Breast epithelium (tissue), 4 donors: Measurements from ENCODE around the gene CFAP97. TPM values are rescaled to one million over a fixed set of nuclear protein-coding genes. Genes with fewer than 3 reads are reported as not detected.

Source experiments
- DNase-seq, 2 donors: peaks; one replicate each; pipeline ENCODE4 v3.0.0-alpha.2; 2019; ENCODE audit warnings: low spot score in 2 of 2
- H3K27ac ChIP-seq, 2 donors: fragments of 200-600 bp; sonication (generic) in 1 of 2; one replicate each; pipeline ENCODE4 v1.5.1; 2016 to 2019; ENCODE audit warnings: mild to moderate bottlenecking in 1 of 2
- H3K27me3 ChIP-seq, 2 donors: fragments of 200-600 bp; sonication (generic) in 1 of 2; one replicate each; pipeline versions ENCODE4 v1.5.1 to v1.6.0; 2017 to 2019; ENCODE audit warnings: control low read depth in 1 of 2, mild to moderate bottlenecking in 1 of 2
- H3K36me3 ChIP-seq: fragments of 200-600 bp; one replicate; pipeline ENCODE4 v1.5.1; 2019
- H3K4me1 ChIP-seq, 2 donors: fragments of 200-600 bp; sonication (generic); one replicate each; pipeline ENCODE4 v1.5.1; 2016 to 2019; ENCODE audit warnings: control low read depth in 1 of 2
- H3K4me3 ChIP-seq, 3 donors: fragments of 200-600 bp; sonication (generic); 1 replicate in 2 of 3; 2 replicates in 1 of 3; pipeline ENCODE4 v1.5.1; 2016 to 2019; ENCODE audit warnings: mild to moderate bottlenecking in 3 of 3, moderate library complexity in 2 of 3
- H3K9me3 ChIP-seq, 2 donors: fragments of 200-600 bp; sonication (generic) in 1 of 2; one replicate each; pipeline ENCODE4 v1.5.1; 2016 to 2019; ENCODE audit warnings: control low read depth in 1 of 2
- CTCF ChIP-seq, 3 donors: fragments of 450-650 bp; IDR thresholded peaks; one replicate each; pipeline ENCODE4 v1.5.1; 2016 to 2017; ENCODE audit warnings: antibody characterized with exemption in 3 of 3, mild to moderate bottlenecking in 3 of 3, moderate library complexity in 3 of 3
- POLR2A ChIP-seq: fragments of 450-650 bp; IDR thresholded peaks from one replicate; pipeline ENCODE4 v1.6.1; 2016; ENCODE audit warnings: antibody characterized with exemption, mild to moderate bottlenecking, moderate library complexity
- POLR2AphosphoS5 ChIP-seq, 3 donors: sonication (generic); formaldehyde crosslinking; IDR thresholded peaks; one replicate each; pipeline ENCODE4 v1.6.1; 2017; ENCODE audit warnings: antibody characterized with exemption in 3 of 3
- intact Hi-C: fragments of 100-400 bp; cut with DNase I; formaldehyde crosslinking; loops from one replicate; pipeline ENCODE4 v1.15.1; 2023; ENCODE audit warnings: low total_unique reads
- total RNA-seq, 3 donors: library from RNA; depleted of rRNA; stranded (reverse); fragments of >200 nt; gene quantifications; one replicate each; pipeline ENCODE4 v1.1.0, GENCODE V29; 2016

CFAP97 gene
- total RNA-seq, 3 donors from 2014 or later = 36.6 to 42.4 (median 38.0) TPM

- no peaks in the 10 kb centered on the region for H3K4me1 ChIP-seq
- no peaks in the 10 kb centered on the region for H3K36me3 ChIP-seq
- no peak for TF ChIP-seq CTCF (IDR thresholded peaks at IDR 0.05)
- no peak for TF ChIP-seq POLR2A
- TF ChIP-seq POLR2AphosphoS5 (IDR thresholded peaks at IDR 0.05) = no peak
- DNase-seq = no peak
- H3K9me3 ChIP-seq = no peaks in the 10 kb centered on the region
- intact Hi-C loops = loop anchor here (1.0 kb wide), 1 partner anchor 13 kb away; no protein-coding TSS in a partner anchor
- no peak overlapping the region for H3K27ac ChIP-seq
- no peaks in the 10 kb centered on the region for H3K27me3 ChIP-seq
- H3K4me3 ChIP-seq = no peak overlapping the region
Observed at GRCh38 chr4:185194924-185195888, 8.6 kb downstream of the CFAP97 start.

GRCh38 chr4:185192059-185192458, 11.7 kb downstream of the CFAP97 start:
- H3K36me3 ChIP-seq = no peaks in the 10 kb centered on the region
- intact Hi-C loops = no loop called here
- TF ChIP-seq POLR2AphosphoS5 (IDR thresholded peaks at IDR 0.05) = no peak
- no peak for TF ChIP-seq POLR2A
- TF ChIP-seq CTCF (IDR thresholded peaks at IDR 0.05) = no peak
- DNase-seq = no peak
- no peak overlapping the region for H3K4me3 ChIP-seq
- H3K4me1 ChIP-seq = no peaks in the 10 kb centered on the region
- no peak overlapping the region for H3K27ac ChIP-seq
- H3K27me3 ChIP-seq = no peaks in the 10 kb centered on the region
- no peaks in the 10 kb centered on the region for H3K9me3 ChIP-seq

DNA sequence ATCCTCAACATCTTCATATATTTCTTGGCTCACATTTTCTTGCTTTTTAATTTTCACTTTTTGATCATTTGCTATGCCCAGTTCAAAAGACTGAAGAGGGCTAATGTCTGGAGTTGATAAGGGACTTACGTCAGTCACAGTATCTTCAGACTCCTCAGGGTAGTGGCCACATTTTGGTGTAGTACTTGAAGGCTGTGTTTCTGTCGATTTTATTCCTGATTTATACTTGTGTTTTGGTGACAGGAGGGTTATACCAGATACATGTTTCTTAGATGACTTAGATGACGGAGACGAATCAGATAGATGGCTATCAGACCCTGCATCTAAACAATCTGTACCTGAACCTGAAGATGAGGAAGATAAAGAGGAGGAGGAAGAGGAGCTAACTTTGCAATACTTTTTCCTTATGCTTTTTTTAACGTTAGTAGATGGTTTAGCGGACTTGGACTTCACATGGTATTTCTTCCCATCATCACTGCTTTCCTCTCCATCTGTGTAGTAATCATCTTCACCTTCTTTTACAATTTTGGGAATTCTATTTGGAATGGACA, 13.4 kb downstream of the CFAP97 start:
- intact Hi-C loops = no loop called here
- Histone ChIP-seq H3K4me3 (no peak overlapping the region), H3K27me3 (no peaks in the 10 kb centered on the region), H3K4me1 (no peaks in the 10 kb centered on the region), H3K27ac (no peak overlapping the region), H3K36me3 (no peaks in the 10 kb centered on the region), H3K9me3 (no peaks in the 10 kb centered on the region)
- TF ChIP-seq POLR2AphosphoS5 (IDR thresholded peaks at IDR 0.05) = no peak
- no peak for TF ChIP-seq POLR2A
- no peak for DNase-seq

- Histone ChIP-seq H3K4me3 (no peak overlapping the region), H3K27me3 (no peaks in the 10 kb centered on the region)
Observed at GRCh38 chr4:185189606-185190305, 14.0 kb downstream of the CFAP97 start.

More at GRCh38 chr4:185189606-185190305, 14.0 kb downstream of the CFAP97 start:
- no peaks in the 10 kb centered on the region for H3K36me3 ChIP-seq
- TF ChIP-seq POLR2A (no peak), POLR2AphosphoS5 (IDR thresholded peaks at IDR 0.05) (no peak), CTCF (IDR thresholded peaks at IDR 0.05) (no peak)
- intact Hi-C loops = no loop called here
- H3K27ac ChIP-seq = no peak overlapping the region
- no peaks in the 10 kb centered on the region for H3K9me3 ChIP-seq
- no peak for DNase-seq
- no peaks in the 10 kb centered on the region for H3K4me1 ChIP-seq
